H9 (cell line): ENCODE data around the gene SCEL. TPM values are rescaled to one million over a fixed set of nuclear protein-coding genes. Genes with fewer than 3 reads are reported as not detected.

ENCODE experiments used
- DNase-seq: peaks from one replicate; pipeline ENCODE4 v3.0.0-alpha.2; 2017
- H2AFZ ChIP-seq: one replicate; pipeline ENCODE4 v1.6.1; 2013; ENCODE audit warnings: mild to moderate bottlenecking, low read length, control low read depth, moderate library complexity
- H2AK5ac ChIP-seq: 2 replicates; pipeline ENCODE4 v1.6.1; 2013; ENCODE audit warnings: low read length, control low read depth, mixed read lengths; ENCODE audit not compliant: insufficient read length
- H2BK120ac ChIP-seq: one replicate; pipeline ENCODE4 v1.6.1; 2013; ENCODE audit warnings: low read depth, mild to moderate bottlenecking, low read length, control low read depth, inconsistent platforms; ENCODE audit not compliant: poor library complexity, severe bottlenecking
- H2BK12ac ChIP-seq: 2 replicates; pipeline ENCODE4 v1.6.1; 2013; ENCODE audit warnings: low read length, control low read depth, mixed read lengths, low read depth; ENCODE audit not compliant: insufficient read length
- H2BK15ac ChIP-seq: 2 replicates; pipeline ENCODE4 v1.6.1; 2013; ENCODE audit warnings: low read depth, low read length, control low read depth
- H2BK20ac ChIP-seq: one replicate; pipeline ENCODE4 v1.6.1; 2013; ENCODE audit warnings: low read depth, mild to moderate bottlenecking, low read length, control low read depth, inconsistent platforms; ENCODE audit not compliant: poor library complexity, severe bottlenecking
- H2BK5ac ChIP-seq: 2 replicates; pipeline ENCODE4 v1.6.1; 2013; ENCODE audit warnings: low read length, control low read depth, mixed read lengths; ENCODE audit not compliant: insufficient read length
- H3K14ac ChIP-seq: 2 replicates; pipeline ENCODE4 v1.6.1; 2013; ENCODE audit warnings: low read length, control low read depth; ENCODE audit not compliant: insufficient read depth
- H3K18ac ChIP-seq: 2 replicates; pipeline ENCODE4 v1.6.1; 2013; ENCODE audit warnings: low read depth, mild to moderate bottlenecking, mixed read lengths, low read length, control low read depth; ENCODE audit not compliant: insufficient read length
- H3K23ac ChIP-seq: 2 replicates; pipeline ENCODE4 v1.6.1; 2013; ENCODE audit warnings: low read length, control low read depth, mixed read lengths, low read depth; ENCODE audit not compliant: insufficient read length
- H3K23me2 ChIP-seq: 2 replicates; pipeline ENCODE4 v1.6.1; 2013; ENCODE audit warnings: low read depth, mild to moderate bottlenecking, mixed read lengths, low read length, control low read depth; ENCODE audit not compliant: insufficient read length, poor library complexity, severe bottlenecking
- H3K27ac ChIP-seq: 2 replicates; pipeline ENCODE4 v1.5.1; 2013; ENCODE audit warnings: low read length, control low read depth, mixed read lengths, low read depth; ENCODE audit not compliant: insufficient read length
- H3K27me3 ChIP-seq: 2 replicates; pipeline ENCODE4 v1.6.1; 2013; ENCODE audit warnings: low read length, control low read depth, inconsistent platforms; ENCODE audit not compliant: insufficient read depth
- H3K4ac ChIP-seq: 2 replicates; pipeline ENCODE4 v1.6.1; 2013; ENCODE audit warnings: low read depth, mild to moderate bottlenecking, control low read depth, inconsistent platforms, low read length, moderate library complexity
- H3K4me1 ChIP-seq: 2 replicates; pipeline ENCODE4 v1.6.1; 2013; ENCODE audit warnings: low read length, control low read depth, inconsistent platforms; ENCODE audit not compliant: insufficient read depth
- H3K4me2 ChIP-seq: 2 replicates; pipeline ENCODE4 v1.6.1; 2013; ENCODE audit warnings: low read length, control low read depth, mixed read lengths; ENCODE audit not compliant: insufficient read length, insufficient read depth
- H3K56ac ChIP-seq: 2 replicates; pipeline ENCODE4 v1.6.1; 2013; ENCODE audit warnings: low read depth, mild to moderate bottlenecking, mixed read lengths, low read length, control low read depth; ENCODE audit not compliant: insufficient read length
- H3K79me1 ChIP-seq: 2 replicates; pipeline ENCODE4 v1.6.1; 2013; ENCODE audit warnings: low read depth, mild to moderate bottlenecking, moderate library complexity, low read length, control low read depth, inconsistent platforms; ENCODE audit not compliant: insufficient read depth, poor library complexity, severe bottlenecking
- H3K79me2 ChIP-seq: 2 replicates; pipeline ENCODE4 v1.6.1; 2013; ENCODE audit warnings: low read length, control low read depth, inconsistent platforms; ENCODE audit not compliant: insufficient read depth
- H3K9ac ChIP-seq: 2 replicates; pipeline ENCODE4 v1.6.1; 2013; ENCODE audit warnings: low read length, control low read depth, mixed read lengths; ENCODE audit not compliant: insufficient read length; ENCODE audit errors: extremely low read depth
- H3K9me3 ChIP-seq: one replicate; pipeline ENCODE4 v1.6.1; 2013; ENCODE audit warnings: low read depth, low read length, inconsistent platforms; ENCODE audit not compliant: control insufficient read depth
- H3T11ph ChIP-seq: one replicate; pipeline ENCODE4 v1.6.1; 2013; ENCODE audit warnings: mild to moderate bottlenecking, low read length, control low read depth, inconsistent platforms
- H4K20me1 ChIP-seq: one replicate; pipeline ENCODE4 v1.6.1; 2013; ENCODE audit not compliant: control insufficient read depth, insufficient read length, insufficient read depth
- H4K5ac ChIP-seq: 2 replicates; pipeline ENCODE4 v1.6.1; 2013; ENCODE audit warnings: low read depth, mild to moderate bottlenecking, mixed read lengths, low read length, control low read depth; ENCODE audit not compliant: insufficient read length
- H4K8ac ChIP-seq: replicated peaks from 2 replicates; pipeline ENCODE4 v1.6.1; 2013; ENCODE audit warnings: low read length, control low read depth, mixed read lengths, low read depth; ENCODE audit not compliant: insufficient read length
- H4K91ac ChIP-seq: 2 replicates; pipeline ENCODE4 v1.6.1; 2013; ENCODE audit warnings: low read depth, mild to moderate bottlenecking, moderate library complexity, mixed read lengths, low read length, control low read depth; ENCODE audit not compliant: insufficient read length
- H3K27ac Mint-ChIP-seq, 3 experiments: 2 replicates in 2 of 3; 3 replicates in 1 of 3; pipeline ENCODE4 v1.8.0; 2020 to 2021; ENCODE audit warnings: mixed read lengths in 3 of 3, mild to moderate bottlenecking in 1 of 3, moderate library complexity in 1 of 3
- H3K27me3 Mint-ChIP-seq: 2 replicates; pipeline ENCODE4 v1.8.0; 2021; ENCODE audit warnings: low read depth, mild to moderate bottlenecking, moderate library complexity, mixed read lengths
- H3K36me3 Mint-ChIP-seq, 3 experiments: 2 replicates in 2 of 3; 3 replicates in 1 of 3; pipeline ENCODE4 v1.8.0; 2020 to 2021; ENCODE audit warnings: low read depth in 3 of 3, mixed read lengths in 3 of 3; ENCODE audit not compliant: insufficient read depth in 1 of 3
- H3K4me1 Mint-ChIP-seq, 2 experiments: 2 replicates each; pipeline ENCODE4 v1.8.0; 2020; ENCODE audit warnings: mixed read lengths in 2 of 2
- H3K4me3 Mint-ChIP-seq, 2 experiments: 2 replicates in 1 of 2; 3 replicates in 1 of 2; pipeline ENCODE4 v1.8.0; 2020 to 2021; ENCODE audit warnings: mild to moderate bottlenecking in 2 of 2, mixed read lengths in 2 of 2, moderate library complexity in 1 of 2
- H3K9me3 Mint-ChIP-seq, 2 experiments: 2 replicates in 1 of 2; 3 replicates in 1 of 2; pipeline ENCODE4 v1.8.0; 2020; ENCODE audit warnings: mild to moderate bottlenecking in 2 of 2, mixed read lengths in 2 of 2, moderate library complexity in 1 of 2
- total RNA-seq: library from RNA; stranded (reverse); gene quantifications from 2 replicates; pipeline ENCODE4 v1.2.1, GENCODE V29; 2021
- TF ChIP-seq, protein P1 (sequence below): fragments of 200-600 bp; sonication (generic); conservative IDR thresholded peaks from 3 replicates; pipeline ENCODE4 v1.8.0; 2021; ENCODE audit warnings: antibody characterized with exemption, mild to moderate bottlenecking

Gene SCEL
- total RNA-seq, 1 experiment from 2014 or later, result not detected

DNA sequence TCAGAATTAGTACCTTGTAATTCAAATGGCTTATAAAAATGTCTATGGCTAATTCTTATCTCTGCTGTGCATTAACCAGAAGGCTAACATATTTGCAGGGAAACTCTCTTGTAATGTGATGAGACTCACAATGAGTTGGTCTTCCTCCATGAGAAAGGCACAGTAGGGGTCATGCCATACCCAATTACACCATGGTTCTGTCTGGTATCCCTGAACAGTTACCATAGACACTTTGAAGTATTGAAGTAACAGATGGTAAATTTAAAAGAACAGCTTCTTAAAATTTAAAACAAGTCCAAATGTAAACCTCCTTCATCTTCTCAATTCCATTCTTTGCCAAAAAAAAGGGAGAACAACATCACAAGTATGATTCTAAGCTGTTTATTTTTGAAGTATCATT is 139.3 kb downstream of the SCEL start:
- H2BK5ac ChIP-seq, result no peak overlapping the region
- no peak overlapping the region for H2BK12ac ChIP-seq
- H4K8ac ChIP-seq, result no peak overlapping the region
- no peaks in the 10 kb centered on the region for H4K20me1 ChIP-seq
- H3K14ac ChIP-seq, result no peak overlapping the region
- no peak overlapping the region for H2AFZ ChIP-seq
- H3K9ac ChIP-seq, result no peak overlapping the region
- no peak overlapping the region for H4K5ac ChIP-seq
- no peaks in the 10 kb centered on the region for H3K9me3 ChIP-seq
- H4K91ac ChIP-seq, result no peak overlapping the region
- H3K4ac ChIP-seq, result no peak overlapping the region
- Mint-ChIP-seq H3K27ac (no peak overlapping the region), H3K9me3 (peaks cover 9 to 17% of the 10 kb centered on the region in 2 experiments; a peak in 4 of 5 replicates), H3K27me3 (no peaks in the 10 kb centered on the region; the same call in none of the 2 replicates), H3K36me3 (peaks cover 0 to 8% (median 0%) of the 10 kb centered on the region in 3 experiments; a peak in 5 of 7 replicates), H3K4me1 (peaks cover 10 to 11% of the 10 kb centered on the region in 2 experiments), H3K4me3 (no peak overlapping the region)
- no peak for DNase-seq
- no peaks in the 10 kb centered on the region for H3K4me1 ChIP-seq
- H3K23ac ChIP-seq, result no peak overlapping the region
- no peaks in the 10 kb centered on the region for H3K27me3 ChIP-seq
- H3T11ph ChIP-seq, result no peak overlapping the region
- no peak overlapping the region for H3K4me2 ChIP-seq
- TF ChIP-seq, protein P1, sequence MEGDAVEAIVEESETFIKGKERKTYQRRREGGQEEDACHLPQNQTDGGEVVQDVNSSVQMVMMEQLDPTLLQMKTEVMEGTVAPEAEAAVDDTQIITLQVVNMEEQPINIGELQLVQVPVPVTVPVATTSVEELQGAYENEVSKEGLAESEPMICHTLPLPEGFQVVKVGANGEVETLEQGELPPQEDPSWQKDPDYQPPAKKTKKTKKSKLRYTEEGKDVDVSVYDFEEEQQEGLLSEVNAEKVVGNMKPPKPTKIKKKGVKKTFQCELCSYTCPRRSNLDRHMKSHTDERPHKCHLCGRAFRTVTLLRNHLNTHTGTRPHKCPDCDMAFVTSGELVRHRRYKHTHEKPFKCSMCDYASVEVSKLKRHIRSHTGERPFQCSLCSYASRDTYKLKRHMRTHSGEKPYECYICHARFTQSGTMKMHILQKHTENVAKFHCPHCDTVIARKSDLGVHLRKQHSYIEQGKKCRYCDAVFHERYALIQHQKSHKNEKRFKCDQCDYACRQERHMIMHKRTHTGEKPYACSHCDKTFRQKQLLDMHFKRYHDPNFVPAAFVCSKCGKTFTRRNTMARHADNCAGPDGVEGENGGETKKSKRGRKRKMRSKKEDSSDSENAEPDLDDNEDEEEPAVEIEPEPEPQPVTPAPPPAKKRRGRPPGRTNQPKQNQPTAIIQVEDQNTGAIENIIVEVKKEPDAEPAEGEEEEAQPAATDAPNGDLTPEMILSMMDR, result no peak
- H3K23me2 ChIP-seq, result no peaks in the 10 kb centered on the region
- H2BK15ac ChIP-seq, result no peak overlapping the region
- no peak overlapping the region for H3K27ac ChIP-seq
- H3K79me1 ChIP-seq, result no peaks in the 10 kb centered on the region
- H3K56ac ChIP-seq, result no peak overlapping the region
- no peak overlapping the region for H2BK20ac ChIP-seq
- H3K79me2 ChIP-seq, result no peaks in the 10 kb centered on the region
- no peak overlapping the region for H3K18ac ChIP-seq
- H2AK5ac ChIP-seq, result no peak overlapping the region
- no peak overlapping the region for H2BK120ac ChIP-seq
